Measurements from ENCODE around the gene NRXN3. TPM values are rescaled to one million over a fixed set of nuclear protein-coding genes. Genes with fewer than 3 reads are reported as not detected.

NRXN3 gene
- total and polyA plus RNA-seq, 2 experiments from 2014 or later, result 0.08 to 0.11 TPM

- no peaks in the 10 kb centered on the region for H4K20me1 ChIP-seq (ENCODE audit: insufficient read depth)
- H2AFZ ChIP-seq, result no peak overlapping the region
- no peak overlapping the region for H3K4me3 ChIP-seq
- no peaks in the 10 kb centered on the region for H3K27me3 ChIP-seq (replicated peaks; ENCODE audit: insufficient read depth)
- in situ Hi-C loops (cut with MboI), result no loop called here
- H3K36me3 ChIP-seq (ENCODE audit: low read depth), result no peaks in the 10 kb centered on the region
- H3K9me3 ChIP-seq (ENCODE audit: low read depth), result no peaks in the 10 kb centered on the region
- H3K9me2 ChIP-seq (ENCODE audit: insufficient read depth), result no peaks in the 10 kb centered on the region
- no peak overlapping the region for H3K4me2 ChIP-seq (ENCODE audit: unreplicated experiment)
- H3K79me2 ChIP-seq (ENCODE audit: insufficient read depth), result no peaks in the 10 kb centered on the region
- H3K4me1 ChIP-seq (ENCODE audit: insufficient read depth), result no peaks in the 10 kb centered on the region
- no peak overlapping the region for H3K27ac ChIP-seq
- no peak for DNase-seq
- no peak overlapping the region for H3K9ac ChIP-seq
- H3F3A ChIP-seq (ENCODE audit: insufficient read depth), result no peaks in the 10 kb centered on the region
- TF ChIP-seq EZH2 (IDR thresholded peaks at IDR 0.05; ENCODE audit: insufficient read depth, poor library complexity, severe bottlenecking), result no peak
- TF ChIP-seq EZH2phosphoT487 (IDR thresholded peaks at IDR 0.05; ENCODE audit: insufficient read depth, low read depth), result no peak
- WGBS, 2 experiments (ENCODE audit: low coverage in 1 of 2, low lambda C conversion rate in 2 of 2, missing lambda C conversion rate in 2 of 2), result 24 to 29% methylated on average over 2 of the region's 2 CpGs
Observed at GRCh38 chr14:79118291-79118690, 948.1 kb downstream of the NRXN3 start.

DNA sequence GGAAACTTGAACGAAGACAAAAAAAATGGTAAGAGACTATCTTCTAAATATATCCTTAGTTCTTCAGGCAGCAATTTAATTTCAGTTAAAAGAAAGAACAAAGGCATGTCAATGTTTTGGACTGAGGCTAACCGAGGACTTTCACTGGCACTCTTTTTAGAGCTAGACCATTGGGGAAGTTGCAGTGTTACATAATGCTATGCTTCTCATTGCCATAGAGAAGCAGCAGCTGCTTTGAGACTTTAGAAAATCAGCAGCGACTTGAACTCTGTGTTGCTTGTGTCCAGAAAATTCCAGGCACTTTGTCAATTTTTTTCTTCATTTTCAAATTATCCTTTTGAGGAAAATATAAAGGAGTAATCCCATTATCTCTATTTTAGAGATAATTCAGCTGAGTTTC, 964.2 kb downstream of the NRXN3 start:
- Histone ChIP-seq H2AFZ (no peak overlapping the region), H3K4me3 (no peak overlapping the region), H3K9ac (no peak overlapping the region), H3F3A (ENCODE audit: insufficient read depth) (no peaks in the 10 kb centered on the region), H3K9me3 (ENCODE audit: low read depth) (no peaks in the 10 kb centered on the region), H3K27ac (no peak overlapping the region), H3K4me2 (ENCODE audit: unreplicated experiment) (no peak overlapping the region), H4K20me1 (ENCODE audit: insufficient read depth) (no peaks in the 10 kb centered on the region), H3K27me3 (replicated peaks; ENCODE audit: insufficient read depth) (no peaks in the 10 kb centered on the region), H3K79me2 (ENCODE audit: insufficient read depth) (no peaks in the 10 kb centered on the region), H3K36me3 (ENCODE audit: low read depth) (no peaks in the 10 kb centered on the region), H3K4me1 (ENCODE audit: insufficient read depth) (no peaks in the 10 kb centered on the region), H3K9me2 (ENCODE audit: insufficient read depth) (no peaks in the 10 kb centered on the region)
- no peak for TF ChIP-seq EZH2 (IDR thresholded peaks at IDR 0.05; ENCODE audit: insufficient read depth, poor library complexity, severe bottlenecking)
- TF ChIP-seq EZH2phosphoT487 (IDR thresholded peaks at IDR 0.05; ENCODE audit: insufficient read depth, low read depth), result no peak
- in situ Hi-C loops (cut with MboI), result no loop called here
- DNase-seq, result no peak
- 14 to 23% methylated on average over 3 of the region's 3 CpGs for WGBS, 2 experiments (ENCODE audit: low coverage in 1 of 2, low lambda C conversion rate in 2 of 2, missing lambda C conversion rate in 2 of 2)

- TF ChIP-seq EZH2 (IDR thresholded peaks at IDR 0.05; ENCODE audit: insufficient read depth, poor library complexity, severe bottlenecking) (no peak), EZH2phosphoT487 (IDR thresholded peaks at IDR 0.05; ENCODE audit: insufficient read depth, low read depth) (no peak)
- DNase-seq, result no peak
- Histone ChIP-seq H2AFZ (no peak overlapping the region), H3K9me3 (ENCODE audit: low read depth) (no peaks in the 10 kb centered on the region), H3K9ac (no peak overlapping the region), H3K27ac (no peak overlapping the region), H3F3A (ENCODE audit: insufficient read depth) (no peaks in the 10 kb centered on the region), H3K4me2 (ENCODE audit: unreplicated experiment) (no peak overlapping the region), H3K36me3 (ENCODE audit: low read depth) (no peaks in the 10 kb centered on the region), H3K9me2 (ENCODE audit: insufficient read depth) (no peaks in the 10 kb centered on the region), H3K79me2 (ENCODE audit: insufficient read depth) (no peaks in the 10 kb centered on the region), H3K27me3 (replicated peaks; ENCODE audit: insufficient read depth) (no peaks in the 10 kb centered on the region), H3K4me1 (ENCODE audit: insufficient read depth) (no peaks in the 10 kb centered on the region), H4K20me1 (ENCODE audit: insufficient read depth) (no peaks in the 10 kb centered on the region), H3K4me3 (no peak overlapping the region)
- in situ Hi-C loops (cut with MboI), result no loop called here
- WGBS, 2 experiments (ENCODE audit: low coverage in 1 of 2, low lambda C conversion rate in 2 of 2, missing lambda C conversion rate in 2 of 2), result 18 to 28% methylated on average over 7 of the region's 7 CpGs
Observed at GRCh38 chr14:79136071-79137044, 966.2 kb downstream of the NRXN3 start.

DNA sequence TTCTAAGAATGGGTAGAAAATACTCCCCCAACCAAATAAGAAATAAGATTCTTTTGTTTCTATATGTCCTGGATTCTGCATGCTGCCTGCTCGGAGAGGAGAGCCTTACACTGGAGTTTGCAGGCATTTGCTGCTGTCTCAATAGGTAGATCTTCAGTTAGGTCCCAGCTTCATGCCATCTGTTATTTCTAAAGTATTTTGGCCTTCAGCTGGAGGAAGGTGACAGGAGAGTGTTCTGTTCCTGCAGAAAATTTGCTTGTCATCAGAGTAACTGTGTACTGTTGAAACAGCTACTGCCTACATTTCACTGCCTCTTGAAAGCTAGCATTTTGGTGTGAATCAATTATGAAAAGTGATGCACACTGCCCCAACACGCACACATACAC, 966.9 kb downstream of the NRXN3 start:
- H3K4me3 ChIP-seq, result no peak overlapping the region
- no peaks in the 10 kb centered on the region for H3K9me3 ChIP-seq (ENCODE audit: low read depth)
- no peak overlapping the region for H3K9ac ChIP-seq
- 19 to 23% methylated on average over 2 of the region's 2 CpGs for WGBS, 2 experiments (ENCODE audit: low coverage in 1 of 2, low lambda C conversion rate in 2 of 2, missing lambda C conversion rate in 2 of 2)
- no peaks in the 10 kb centered on the region for H3K9me2 ChIP-seq (ENCODE audit: insufficient read depth)
- H2AFZ ChIP-seq, result no peak overlapping the region
- H3K4me1 ChIP-seq (ENCODE audit: insufficient read depth), result no peaks in the 10 kb centered on the region
- H3K36me3 ChIP-seq (ENCODE audit: low read depth), result no peaks in the 10 kb centered on the region
- H3F3A ChIP-seq (ENCODE audit: insufficient read depth), result no peaks in the 10 kb centered on the region
- H4K20me1 ChIP-seq (ENCODE audit: insufficient read depth), result no peaks in the 10 kb centered on the region
- no peaks in the 10 kb centered on the region for H3K27me3 ChIP-seq (replicated peaks; ENCODE audit: insufficient read depth)
- no peak overlapping the region for H3K27ac ChIP-seq
- H3K79me2 ChIP-seq (ENCODE audit: insufficient read depth), result no peaks in the 10 kb centered on the region
- H3K4me2 ChIP-seq (ENCODE audit: unreplicated experiment), result no peak overlapping the region
- in situ Hi-C loops (cut with MboI), result no loop called here
- no peak for DNase-seq
- TF ChIP-seq EZH2 (IDR thresholded peaks at IDR 0.05; ENCODE audit: insufficient read depth, poor library complexity, severe bottlenecking), result no peak
- no peak for TF ChIP-seq EZH2phosphoT487 (IDR thresholded peaks at IDR 0.05; ENCODE audit: insufficient read depth, low read depth)
